Liver (tissue), 9 donors: ENCODE results near the gene HNRNPR. TPM values are rescaled to one million over a fixed set of nuclear protein-coding genes. Genes with fewer than 3 reads are reported as not detected.

ENCODE experiments used
- DNase-seq: peaks from one replicate; pipeline ENCODE4 v3.0.0-alpha.2; 2017; ENCODE audit warnings: low spot score
- H3K27ac ChIP-seq, 2 donors: one replicate each; pipeline ENCODE4 v1.7.0; 2013; ENCODE audit warnings: inconsistent platforms in 2 of 2, low read length in 2 of 2, control low read depth in 1 of 2, low read depth in 1 of 2, mild to moderate bottlenecking in 1 of 2
- H3K27me3 ChIP-seq, 4 donors: one replicate each; pipeline versions ENCODE4 v1.6.1 to v1.7.0; 2013; ENCODE audit warnings: low read length in 3 of 4, inconsistent platforms in 1 of 4, mild to moderate bottlenecking in 1 of 4, moderate library complexity in 1 of 4; ENCODE audit not compliant: control insufficient read depth in 4 of 4, insufficient read depth in 4 of 4
- H3K36me3 ChIP-seq, 4 donors: one replicate each; pipeline versions ENCODE4 v1.6.1 to v1.7.0; 2013; ENCODE audit warnings: low read length in 3 of 4, mild to moderate bottlenecking in 3 of 4, low read depth in 1 of 4, moderate library complexity in 1 of 4; ENCODE audit not compliant: control insufficient read depth in 4 of 4, insufficient read depth in 3 of 4
- H3K4me1 ChIP-seq, 4 donors: one replicate each; pipeline versions ENCODE4 v1.6.1 to v1.7.0; 2013; ENCODE audit warnings: low read length in 3 of 4, mild to moderate bottlenecking in 3 of 4, moderate library complexity in 1 of 4; ENCODE audit not compliant: control insufficient read depth in 4 of 4, insufficient read depth in 4 of 4
- H3K4me3 ChIP-seq, 3 donors: one replicate each; pipeline versions ENCODE4 v1.6.1 to v1.7.0; 2013; ENCODE audit warnings: low read length in 3 of 3, control low read depth in 1 of 3, low read depth in 1 of 3, mild to moderate bottlenecking in 1 of 3
- H3K9ac ChIP-seq, 2 donors: one replicate each; pipeline ENCODE4 v1.7.0; 2013; ENCODE audit warnings: low read length in 2 of 2, mild to moderate bottlenecking in 2 of 2, moderate library complexity in 2 of 2, control low read depth in 1 of 2, low read depth in 1 of 2
- H3K9me3 ChIP-seq, 4 donors: one replicate each; pipeline versions ENCODE4 v1.6.1 to v1.7.0; 2013; ENCODE audit warnings: low read length in 3 of 4; ENCODE audit not compliant: control insufficient read depth in 4 of 4
- ATF3 ChIP-seq: IDR thresholded peaks from 2 replicates; pipeline ENCODE4 v1.6.1; 2016; ENCODE audit warnings: antibody characterized with exemption
- CTCF ChIP-seq: fragments of 150-350 bp; IDR thresholded peaks from 2 replicates; pipeline ENCODE4 v1.5.1; 2017; ENCODE audit warnings: improper control_type of control experiment, low read depth, low read length; ENCODE audit not compliant: missing input control
- EGR1 ChIP-seq, 2 donors: IDR thresholded peaks; 2 replicates each; pipeline ENCODE4 v1.6.1; 2016 to 2018; ENCODE audit warnings: antibody characterized with exemption in 2 of 2, low read depth in 2 of 2
- FOXA1 ChIP-seq: IDR thresholded peaks from 2 replicates; pipeline ENCODE4 v1.6.1; 2016; ENCODE audit warnings: antibody characterized with exemption
- FOXA2 ChIP-seq: IDR thresholded peaks from 2 replicates; pipeline ENCODE4 v1.6.1; 2016; ENCODE audit warnings: antibody characterized with exemption
- GABPA ChIP-seq, 2 donors: IDR thresholded peaks in 1 of 2; conservative IDR thresholded peaks in 1 of 2; 2 replicates each; pipeline ENCODE4 v1.6.1; 2016; ENCODE audit warnings: antibody characterized with exemption in 2 of 2, mild to moderate bottlenecking in 1 of 2, moderate library complexity in 1 of 2
- HNF4A ChIP-seq, 2 donors: conservative IDR thresholded peaks; 2 replicates each; pipeline ENCODE4 v1.6.1; 2016; ENCODE audit warnings: antibody characterized with exemption in 2 of 2, mild to moderate bottlenecking in 2 of 2
- HNF4G ChIP-seq: IDR thresholded peaks from 2 replicates; pipeline ENCODE4 v1.6.1; 2016; ENCODE audit warnings: antibody characterized with exemption
- JUND ChIP-seq, 2 donors: IDR thresholded peaks; 2 replicates each; pipeline ENCODE4 v1.6.1; 2016; ENCODE audit warnings: antibody characterized with exemption in 2 of 2
- NR2F2 ChIP-seq: IDR thresholded peaks from 2 replicates; pipeline ENCODE4 v1.6.1; 2016; ENCODE audit warnings: antibody characterized with exemption
- RAD21 ChIP-seq, 2 donors: IDR thresholded peaks; 2 replicates each; pipeline ENCODE4 v1.6.1; 2016; ENCODE audit warnings: antibody characterized with exemption in 2 of 2, mild to moderate bottlenecking in 2 of 2
- REST ChIP-seq: IDR thresholded peaks from 2 replicates; pipeline ENCODE4 v1.6.1; 2016; ENCODE audit warnings: antibody characterized with exemption, mild to moderate bottlenecking
- RXRA ChIP-seq, 2 donors: IDR thresholded peaks; 2 replicates each; pipeline ENCODE4 v1.6.1; 2017 to 2018; ENCODE audit warnings: antibody characterized with exemption in 2 of 2, mild to moderate bottlenecking in 1 of 2
- SP1 ChIP-seq: IDR thresholded peaks from 2 replicates; pipeline ENCODE4 v1.6.1; 2018; ENCODE audit warnings: antibody characterized with exemption, mild to moderate bottlenecking
- TAF1 ChIP-seq: conservative IDR thresholded peaks from 2 replicates; pipeline ENCODE4 v1.6.1; 2016; ENCODE audit warnings: antibody characterized with exemption, mild to moderate bottlenecking
- YY1 ChIP-seq: IDR thresholded peaks from 2 replicates; pipeline ENCODE4 v1.6.1; 2016; ENCODE audit warnings: antibody characterized with exemption, mild to moderate bottlenecking
- ZBTB33 ChIP-seq: IDR thresholded peaks from 2 replicates; pipeline ENCODE4 v1.6.1; 2016; ENCODE audit warnings: antibody characterized with exemption
- WGBS: extraction: QIAGEN DNeasy Blood & Tissue Kit; methylation state at CpG from one replicate; pipeline ENCODE4 v1.1.7; 2013; 5-methylcytosine and 5-hydroxymethylcytosine counted together
- polyA plus RNA-seq, 2 donors: library from polyadenylated mRNA; stranded (reverse) in 1 of 2; unstranded in 1 of 2; fragments of 200-250 nt in 1 of 2; fragments of >200 nt in 1 of 2; fragmentation: Nextera tagmentation in 1 of 2; extraction: Ambion mirVana in 1 of 2; gene quantifications; one replicate each; pipeline versions ENCODE4 v1.2.1 to v1.2.3, GENCODE V29; 2013 to 2015
- total RNA-seq, 2 donors: library from RNA; depleted of rRNA; stranded (reverse); fragments of >200 nt; gene quantifications; one replicate each; pipeline ENCODE4 v1.2.3, GENCODE V29; 2014
- donor health status: healthy.
- donor health status: healthy.
- donor health status: healthy.
- donor health status: healthy.
- donor health status: healthy.

HNRNPR gene
- total and polyA plus RNA-seq, 4 donors, result 31.2 to 57.0 (median 38.4) TPM

- peaks cover 0 to 4% (median 0%) of the 10 kb centered on the region in 4 donors for H3K4me1 ChIP-seq
- peaks cover 0 to 21% (median 11%) of the 10 kb centered on the region in 4 donors for H3K36me3 ChIP-seq
- H3K27me3 ChIP-seq, result no peaks in the 10 kb centered on the region
- no peaks in the 10 kb centered on the region for H3K9me3 ChIP-seq
- no peak for DNase-seq
- no peak overlapping the region for H3K27ac ChIP-seq
- WGBS, result 85% methylated on average over 9 of the region's 9 CpGs
- TF ChIP-seq CTCF (no peak), REST (no peak), NR2F2 (no peak), TAF1 (no peak), EGR1 (IDR thresholded peaks at IDR 0.05; ENCODE audit: low read depth in 2 of 2) (no peak), FOXA2 (no peak), FOXA1 (no peak), RAD21 (IDR thresholded peaks at IDR 0.05) (no peak), GABPA (IDR thresholded peaks at IDR 0.05 in 1 of 2, conservative IDR thresholded peaks at IDR 0.05 in 1 of 2) (no peak), YY1 (no peak)
- H3K4me3 ChIP-seq, result no peak overlapping the region
- H3K9ac ChIP-seq, result no peak overlapping the region
These were observed 45.8 kb upstream of the HNRNPR start for GRCh38 chr1:23389837-23390321.

GRCh38 chr1:23387494-23387893 is 43.4 kb upstream of the HNRNPR start:
- Histone ChIP-seq H3K4me3 (no peak overlapping the region), H3K4me1 (peaks cover 0 to 3% (median 0%) of the 10 kb centered on the region in 4 donors), H3K9me3 (no peaks in the 10 kb centered on the region), H3K27ac (no peak overlapping the region), H3K36me3 (peaks cover 1 to 28% (median 21%) of the 10 kb centered on the region in 4 donors), H3K9ac (no peak overlapping the region), H3K27me3 (no peaks in the 10 kb centered on the region)
- no peak for DNase-seq
- no peak for TF ChIP-seq HNF4G
- no peak for TF ChIP-seq RAD21 (IDR thresholded peaks at IDR 0.05)
- TF ChIP-seq ATF3, result no peak
- TF ChIP-seq HNF4A (conservative IDR thresholded peaks at IDR 0.05), result no peak
- no peak for TF ChIP-seq YY1
- TF ChIP-seq FOXA2, result no peak
- no peak for TF ChIP-seq EGR1 (IDR thresholded peaks at IDR 0.05; ENCODE audit: low read depth in 2 of 2)
- no peak for TF ChIP-seq FOXA1
- TF ChIP-seq ZBTB33, result no peak
- TF ChIP-seq RXRA (IDR thresholded peaks at IDR 0.05), result no peak
- no peak for TF ChIP-seq NR2F2
- no peak for TF ChIP-seq SP1
- no peak for TF ChIP-seq GABPA (IDR thresholded peaks at IDR 0.05 in 1 of 2, conservative IDR thresholded peaks at IDR 0.05 in 1 of 2)
- no peak for TF ChIP-seq JUND (IDR thresholded peaks at IDR 0.05)
- TF ChIP-seq REST, result no peak
- 94% methylated on average over 8 of the region's 8 CpGs for WGBS
